ENCODE results near the gene ASXL1. TPM values are rescaled to one million over a fixed set of nuclear protein-coding genes. Genes with fewer than 3 reads are reported as not detected.

Gene ASXL1
- total RNA-seq, 1 donor, result 68.8 TPM

- no peak overlapping the region for H2AFZ ChIP-seq (ENCODE audit: low read length)
- peaks cover 37% of the 10 kb centered on the region for H3K79me2 ChIP-seq (ENCODE audit: insufficient read depth, low read length)
- no peaks in the 10 kb centered on the region for H3K9me3 ChIP-seq (ENCODE audit: low read depth, low read length)
- H3K27ac ChIP-seq (ENCODE audit: low read depth, low read length), result peak overlapping the region; percentile 64
- peaks cover 68% of the 10 kb centered on the region for H4K20me1 ChIP-seq (ENCODE audit: insufficient read depth, low read length)
- H3K4me2 ChIP-seq (ENCODE audit: insufficient read depth, low read length), result no peak overlapping the region
- H3K36me3 ChIP-seq (ENCODE audit: insufficient read depth, low read length), result peaks cover 65% of the 10 kb centered on the region
- TF ChIP-seq CTCF (IDR thresholded peaks at IDR 0.05; ENCODE audit: extremely low read depth, low read depth, low read length), result no peak
- H3K27me3 ChIP-seq (ENCODE audit: insufficient read depth, low read length), result no peaks in the 10 kb centered on the region
- peak; percentile 30 for DNase-seq (ENCODE audit: insufficient read length, low spot score, missing footprints)
- peaks cover 24% of the 10 kb centered on the region for H3K4me1 ChIP-seq (ENCODE audit: insufficient read depth, low read length)
- H3K4me3 ChIP-seq (ENCODE audit: insufficient read depth, low read length), result no peak overlapping the region
These were observed 82.1 kb downstream of the ASXL1 start for GRCh38 chr20:32440069-32440757.

GRCh38 chr20:32440758-32441078 lies 82.6 kb downstream of the ASXL1 start:
- no peak overlapping the region for H3K4me2 ChIP-seq (ENCODE audit: insufficient read depth, low read length)
- no peak for DNase-seq (ENCODE audit: insufficient read length, low spot score, missing footprints)
- H3K9me3 ChIP-seq (ENCODE audit: low read depth, low read length), result no peaks in the 10 kb centered on the region
- no peak for TF ChIP-seq CTCF (IDR thresholded peaks at IDR 0.05; ENCODE audit: extremely low read depth, low read depth, low read length)
- H3K79me2 ChIP-seq (ENCODE audit: insufficient read depth, low read length), result peaks cover 34% of the 10 kb centered on the region
- no peaks in the 10 kb centered on the region for H3K27me3 ChIP-seq (ENCODE audit: insufficient read depth, low read length)
- no peak overlapping the region for H2AFZ ChIP-seq (ENCODE audit: low read length)
- H3K27ac ChIP-seq (ENCODE audit: low read depth, low read length), result no peak overlapping the region
- peaks cover 69% of the 10 kb centered on the region for H4K20me1 ChIP-seq (ENCODE audit: insufficient read depth, low read length)
- no peak overlapping the region for H3K4me3 ChIP-seq (ENCODE audit: insufficient read depth, low read length)
- peaks cover 64% of the 10 kb centered on the region for H3K36me3 ChIP-seq (ENCODE audit: insufficient read depth, low read length)
- peaks cover 24% of the 10 kb centered on the region for H3K4me1 ChIP-seq (ENCODE audit: insufficient read depth, low read length)

- peaks cover 69% of the 10 kb centered on the region for H4K20me1 ChIP-seq (ENCODE audit: insufficient read depth, low read length)
- no peak overlapping the region for H3K27ac ChIP-seq (ENCODE audit: low read depth, low read length)
- H3K4me1 ChIP-seq (ENCODE audit: insufficient read depth, low read length), result peaks cover 24% of the 10 kb centered on the region
- no peaks in the 10 kb centered on the region for H3K27me3 ChIP-seq (ENCODE audit: insufficient read depth, low read length)
- no peak overlapping the region for H3K4me3 ChIP-seq (ENCODE audit: insufficient read depth, low read length)
- DNase-seq (ENCODE audit: insufficient read length, low spot score, missing footprints), result no peak
- TF ChIP-seq CTCF (IDR thresholded peaks at IDR 0.05; ENCODE audit: extremely low read depth, low read depth, low read length), result no peak
- H3K9me3 ChIP-seq (ENCODE audit: low read depth, low read length), result no peaks in the 10 kb centered on the region
- H3K36me3 ChIP-seq (ENCODE audit: insufficient read depth, low read length), result peaks cover 60% of the 10 kb centered on the region
- no peak overlapping the region for H3K4me2 ChIP-seq (ENCODE audit: insufficient read depth, low read length)
- H3K79me2 ChIP-seq (ENCODE audit: insufficient read depth, low read length), result peaks cover 32% of the 10 kb centered on the region
- no peak overlapping the region for H2AFZ ChIP-seq (ENCODE audit: low read length)
These were observed 83.5 kb downstream of the ASXL1 start for GRCh38 chr20:32441638-32442037.

GRCh38 chr20:32442630-32443373 lies 84.7 kb downstream of the ASXL1 start:
- H3K27me3 ChIP-seq (ENCODE audit: insufficient read depth, low read length), result no peaks in the 10 kb centered on the region
- H2AFZ ChIP-seq (ENCODE audit: low read length), result no peak overlapping the region
- TF ChIP-seq CTCF (IDR thresholded peaks at IDR 0.05; ENCODE audit: extremely low read depth, low read depth, low read length), result no peak
- H3K79me2 ChIP-seq (ENCODE audit: insufficient read depth, low read length), result peaks cover 24% of the 10 kb centered on the region
- no peak for DNase-seq (ENCODE audit: insufficient read length, low spot score, missing footprints)
- no peak overlapping the region for H3K4me3 ChIP-seq (ENCODE audit: insufficient read depth, low read length)
- no peaks in the 10 kb centered on the region for H3K9me3 ChIP-seq (ENCODE audit: low read depth, low read length)
- H4K20me1 ChIP-seq (ENCODE audit: insufficient read depth, low read length), result peaks cover 65% of the 10 kb centered on the region
- H3K27ac ChIP-seq (ENCODE audit: low read depth, low read length), result no peak overlapping the region
- H3K36me3 ChIP-seq (ENCODE audit: insufficient read depth, low read length), result peaks cover 51% of the 10 kb centered on the region
- H3K4me1 ChIP-seq (ENCODE audit: insufficient read depth, low read length), result peaks cover 21% of the 10 kb centered on the region
- no peak overlapping the region for H3K4me2 ChIP-seq (ENCODE audit: insufficient read depth, low read length)

All from osteoblast (primary cell).